Measurements from ENCODE around the gene POLR2E. TPM values are rescaled to one million over a fixed set of nuclear protein-coding genes. Genes with fewer than 3 reads are reported as not detected.

The POLR2E gene
- polyA plus RNA-seq, 3 donors, result 183 to 222 (median 195) TPM

- H3K27ac ChIP-seq (ENCODE audit: low read depth in 1 of 2, low read length in 2 of 2), result no peak overlapping the region
- peaks cover 4% of the 10 kb centered on the region for H3K79me2 ChIP-seq (ENCODE audit: insufficient read depth, low read length)
- Mint-ChIP-seq H3K9me3 (peaks cover 0 to 2% (median 0%) of the 10 kb centered on the region in 7 donors), H3K27ac (no peak overlapping the region), H3K27me3 (ENCODE audit: low read depth in 3 of 3) (peaks cover 0 to 3% (median 0%) of the 10 kb centered on the region in 3 donors), H3K4me1 (peaks cover 8% of the 10 kb centered on the region), H3K36me3 (peaks cover 44 to 86% of the 10 kb centered on the region in 2 donors), H3K4me3 (no peak overlapping the region)
- no peaks in the 10 kb centered on the region for H3K27me3 ChIP-seq (ENCODE audit: control insufficient read depth in 2 of 2, insufficient read depth in 2 of 2, low read length in 2 of 2)
- H3K9ac ChIP-seq (ENCODE audit: insufficient read depth, low read length, poor library complexity, severe bottlenecking), result no peak overlapping the region
- TF ChIP-seq CTCF (IDR thresholded peaks at IDR 0.05), result no peak
- intact Hi-C loops (cut with micrococcal nuclease), result no loop called here
- H3K36me3 ChIP-seq (replicated peaks in 1 of 2; ENCODE audit: control insufficient read depth in 1 of 2, insufficient read depth in 2 of 2, low read length in 2 of 2), result peaks cover 81 to 86% of the 10 kb centered on the region in 2 donors
- H4K20me1 ChIP-seq (ENCODE audit: insufficient read depth, low read length), result peaks cover 89% of the 10 kb centered on the region
- H3K9me3 ChIP-seq (replicated peaks in 1 of 2; ENCODE audit: control insufficient read depth in 1 of 2, insufficient read depth in 1 of 2, low read length in 2 of 2), result no peaks in the 10 kb centered on the region
- no peak overlapping the region for H3K4me3 ChIP-seq (replicated peaks in 1 of 3; ENCODE audit: low read depth in 2 of 3, low read length in 3 of 3)
- no peak overlapping the region for H2AFZ ChIP-seq (ENCODE audit: insufficient read depth, low read depth, low read length, poor library complexity, severe bottlenecking)
- H3K4me2 ChIP-seq (replicated peaks; ENCODE audit: extremely low read depth, low read length, poor library complexity, severe bottlenecking), result no peak overlapping the region
- WGBS (ENCODE audit: insufficient coverage), result 92% methylated on average over 11 of the region's 16 CpGs
- DNase-seq, result no peak
- peaks cover 8 to 14% of the 10 kb centered on the region in 2 donors for H3K4me1 ChIP-seq (ENCODE audit: control insufficient read depth in 1 of 2, insufficient read depth in 2 of 2, low read length in 2 of 2)
Observed at GRCh38 chr19:1117654-1118053, 22.5 kb upstream of the POLR2E start.

- Histone ChIP-seq H3K36me3 (replicated peaks in 1 of 2; ENCODE audit: control insufficient read depth in 1 of 2, insufficient read depth in 2 of 2, low read length in 2 of 2) (peaks cover 77 to 86% of the 10 kb centered on the region in 2 donors), H3K4me3 (replicated peaks in 1 of 3; ENCODE audit: low read depth in 2 of 3, low read length in 3 of 3) (no peak overlapping the region), H2AFZ (ENCODE audit: insufficient read depth, low read depth, low read length, poor library complexity, severe bottlenecking) (no peak overlapping the region), H3K27ac (ENCODE audit: low read depth in 1 of 2, low read length in 2 of 2) (no peak overlapping the region), H4K20me1 (ENCODE audit: insufficient read depth, low read length) (peaks cover 89% of the 10 kb centered on the region), H3K79me2 (ENCODE audit: insufficient read depth, low read length) (peaks cover 4% of the 10 kb centered on the region), H3K4me1 (ENCODE audit: control insufficient read depth in 1 of 2, insufficient read depth in 2 of 2, low read length in 2 of 2) (peaks cover 8 to 14% of the 10 kb centered on the region in 2 donors), H3K27me3 (ENCODE audit: control insufficient read depth in 2 of 2, insufficient read depth in 2 of 2, low read length in 2 of 2) (no peaks in the 10 kb centered on the region), H3K9me3 (replicated peaks in 1 of 2; ENCODE audit: control insufficient read depth in 1 of 2, insufficient read depth in 1 of 2, low read length in 2 of 2) (no peaks in the 10 kb centered on the region), H3K4me2 (replicated peaks; ENCODE audit: extremely low read depth, low read length, poor library complexity, severe bottlenecking) (no peak overlapping the region), H3K9ac (ENCODE audit: insufficient read depth, low read length, poor library complexity, severe bottlenecking) (no peak overlapping the region)
- TF ChIP-seq CTCF (IDR thresholded peaks at IDR 0.05), result no peak
- WGBS (ENCODE audit: insufficient coverage), result 98% methylated on average over 52 of the region's 52 CpGs
- no peak overlapping the region for H3K4me3 Mint-ChIP-seq
- H3K4me1 Mint-ChIP-seq, result peaks cover 8% of the 10 kb centered on the region
- intact Hi-C loops (cut with micrococcal nuclease), result no loop called here
- H3K36me3 Mint-ChIP-seq, result peaks cover 44 to 86% of the 10 kb centered on the region in 2 donors
- no peak for DNase-seq
- H3K27me3 Mint-ChIP-seq (ENCODE audit: low read depth in 3 of 3), result peaks cover 0 to 3% (median 0%) of the 10 kb centered on the region in 3 donors
- H3K27ac Mint-ChIP-seq, result no peak overlapping the region
- H3K9me3 Mint-ChIP-seq, result peaks cover 0 to 2% (median 0%) of the 10 kb centered on the region in 7 donors
Observed at GRCh38 chr19:1116726-1117581, 21.8 kb upstream of the POLR2E start.
